ENCODE results near the gene BMP7. TPM values are rescaled to one million over a fixed set of nuclear protein-coding genes. Genes with fewer than 3 reads are reported as not detected.

BMP7 gene
- total and polyA plus RNA-seq, 2 experiments from 2014 or later, result 130 to 276 TPM

GRCh38 chr20:57312138-57312537 is 45.7 kb upstream of the BMP7 start:
- Histone ChIP-seq H3K36me3 (no peaks in the 10 kb centered on the region), H3K9me3 (ENCODE audit: low read depth) (no peaks in the 10 kb centered on the region), H3K4me1 (ENCODE audit: low read depth) (no peaks in the 10 kb centered on the region), H3K27me3 (no peaks in the 10 kb centered on the region), H3K4me3 (no peak overlapping the region), H3K27ac (no peak overlapping the region)
- no peak for TF ChIP-seq CTCF (IDR thresholded peaks at IDR 0.05; ENCODE audit: low read depth, low read length)
- DNase-seq (ENCODE audit: low read depth in 1 of 2, low spot score in 1 of 2), result no peak

GRCh38 chr20:57310821-57311514 is 44.5 kb upstream of the BMP7 start:
- no peak for TF ChIP-seq CTCF (IDR thresholded peaks at IDR 0.05; ENCODE audit: low read depth, low read length)
- Histone ChIP-seq H3K4me3 (no peak overlapping the region), H3K36me3 (no peaks in the 10 kb centered on the region), H3K27ac (no peak overlapping the region), H3K9me3 (ENCODE audit: low read depth) (no peaks in the 10 kb centered on the region), H3K27me3 (no peaks in the 10 kb centered on the region), H3K4me1 (ENCODE audit: low read depth) (no peaks in the 10 kb centered on the region)
- no peak for DNase-seq (ENCODE audit: low read depth in 1 of 2, low spot score in 1 of 2)

GRCh38 chr20:57309544-57310115 is 43.2 kb upstream of the BMP7 start:
- Histone ChIP-seq H3K27me3 (no peaks in the 10 kb centered on the region), H3K4me1 (ENCODE audit: low read depth) (no peaks in the 10 kb centered on the region), H3K36me3 (no peaks in the 10 kb centered on the region), H3K9me3 (ENCODE audit: low read depth) (no peaks in the 10 kb centered on the region), H3K27ac (no peak overlapping the region), H3K4me3 (no peak overlapping the region)
- no peak for DNase-seq (ENCODE audit: low read depth in 1 of 2, low spot score in 1 of 2)
- no peak for TF ChIP-seq CTCF (IDR thresholded peaks at IDR 0.05; ENCODE audit: low read depth, low read length)

- Histone ChIP-seq H3K9me3 (ENCODE audit: low read depth) (no peaks in the 10 kb centered on the region), H3K27me3 (no peaks in the 10 kb centered on the region), H3K27ac (no peak overlapping the region), H3K4me1 (ENCODE audit: low read depth) (no peaks in the 10 kb centered on the region), H3K36me3 (no peaks in the 10 kb centered on the region), H3K4me3 (no peak overlapping the region)
- no peak for TF ChIP-seq CTCF (IDR thresholded peaks at IDR 0.05; ENCODE audit: low read depth, low read length)
- DNase-seq (ENCODE audit: low read depth in 1 of 2, low spot score in 1 of 2), result no peak
Measured at GRCh38 chr20:57308451-57309271, 42.2 kb upstream of the BMP7 start.

- no peak for DNase-seq (ENCODE audit: low read depth in 1 of 2, low spot score in 1 of 2)
- no peak for TF ChIP-seq CTCF (IDR thresholded peaks at IDR 0.05; ENCODE audit: low read depth, low read length)
- H3K27ac ChIP-seq, result no peak overlapping the region
- H3K4me3 ChIP-seq, result no peak overlapping the region
- no peaks in the 10 kb centered on the region for H3K4me1 ChIP-seq (ENCODE audit: low read depth)
- no peaks in the 10 kb centered on the region for H3K36me3 ChIP-seq
- H3K9me3 ChIP-seq (ENCODE audit: low read depth), result no peaks in the 10 kb centered on the region
- no peaks in the 10 kb centered on the region for H3K27me3 ChIP-seq
Measured at GRCh38 chr20:57306747-57307146, 40.3 kb upstream of the BMP7 start.

Data from cardiac muscle cell (in vitro differentiated cells and primary cell).